Epithelial cell of proximal tubule (primary cell): Measurements from ENCODE around the gene MAP3K1. TPM values are rescaled to one million over a fixed set of nuclear protein-coding genes. Genes with fewer than 3 reads are reported as not detected.

Experiments
- DNase-seq: peaks from one replicate; pipeline ENCODE4 v3.0.0-alpha.2; 2011; ENCODE audit warnings: low read depth
- H3K4me3 ChIP-seq: 2 replicates; pipeline ENCODE4 v1.5.1; 2011; ENCODE audit warnings: low read depth, mild to moderate bottlenecking, low read length
- total RNA-seq: library from RNA; depleted of rRNA; stranded (reverse); fragments of >200 nt; gene quantifications from 2 replicates; pipeline ENCODE4 v1.2.3, GENCODE V29; 2015
- TF ChIP-seq, protein P1 (sequence below): conservative IDR thresholded peaks from 2 replicates; pipeline ENCODE4 v1.5.1; 2012; ENCODE audit warnings: low read depth, mild to moderate bottlenecking, low read length

Gene MAP3K1
- total RNA-seq, 1 donor from 2014 or later: 20.1 TPM

DNA sequence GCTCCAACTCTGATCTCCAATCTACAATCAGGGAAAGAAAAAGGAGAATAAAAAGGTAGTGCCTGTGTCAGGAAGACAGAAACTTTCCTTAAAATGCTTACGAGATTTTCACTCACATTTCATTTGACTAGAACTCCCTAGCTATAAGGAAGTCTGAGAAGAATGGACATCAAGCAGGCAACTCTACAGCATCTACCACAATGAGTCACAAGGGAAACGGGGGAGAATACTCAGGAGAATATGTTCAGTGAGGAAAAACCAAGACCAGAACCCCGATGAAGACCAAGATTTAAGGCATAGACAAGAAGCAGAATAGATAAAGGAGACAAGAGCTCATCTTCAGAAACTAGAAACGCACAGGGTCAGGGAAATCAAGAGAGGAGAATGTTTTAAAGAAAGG lies 85.0 kb downstream of the MAP3K1 start:
- DNase-seq: no peak
- TF ChIP-seq, protein P1, sequence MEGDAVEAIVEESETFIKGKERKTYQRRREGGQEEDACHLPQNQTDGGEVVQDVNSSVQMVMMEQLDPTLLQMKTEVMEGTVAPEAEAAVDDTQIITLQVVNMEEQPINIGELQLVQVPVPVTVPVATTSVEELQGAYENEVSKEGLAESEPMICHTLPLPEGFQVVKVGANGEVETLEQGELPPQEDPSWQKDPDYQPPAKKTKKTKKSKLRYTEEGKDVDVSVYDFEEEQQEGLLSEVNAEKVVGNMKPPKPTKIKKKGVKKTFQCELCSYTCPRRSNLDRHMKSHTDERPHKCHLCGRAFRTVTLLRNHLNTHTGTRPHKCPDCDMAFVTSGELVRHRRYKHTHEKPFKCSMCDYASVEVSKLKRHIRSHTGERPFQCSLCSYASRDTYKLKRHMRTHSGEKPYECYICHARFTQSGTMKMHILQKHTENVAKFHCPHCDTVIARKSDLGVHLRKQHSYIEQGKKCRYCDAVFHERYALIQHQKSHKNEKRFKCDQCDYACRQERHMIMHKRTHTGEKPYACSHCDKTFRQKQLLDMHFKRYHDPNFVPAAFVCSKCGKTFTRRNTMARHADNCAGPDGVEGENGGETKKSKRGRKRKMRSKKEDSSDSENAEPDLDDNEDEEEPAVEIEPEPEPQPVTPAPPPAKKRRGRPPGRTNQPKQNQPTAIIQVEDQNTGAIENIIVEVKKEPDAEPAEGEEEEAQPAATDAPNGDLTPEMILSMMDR: no peak
- no peak overlapping the region for H3K4me3 ChIP-seq

DNA sequence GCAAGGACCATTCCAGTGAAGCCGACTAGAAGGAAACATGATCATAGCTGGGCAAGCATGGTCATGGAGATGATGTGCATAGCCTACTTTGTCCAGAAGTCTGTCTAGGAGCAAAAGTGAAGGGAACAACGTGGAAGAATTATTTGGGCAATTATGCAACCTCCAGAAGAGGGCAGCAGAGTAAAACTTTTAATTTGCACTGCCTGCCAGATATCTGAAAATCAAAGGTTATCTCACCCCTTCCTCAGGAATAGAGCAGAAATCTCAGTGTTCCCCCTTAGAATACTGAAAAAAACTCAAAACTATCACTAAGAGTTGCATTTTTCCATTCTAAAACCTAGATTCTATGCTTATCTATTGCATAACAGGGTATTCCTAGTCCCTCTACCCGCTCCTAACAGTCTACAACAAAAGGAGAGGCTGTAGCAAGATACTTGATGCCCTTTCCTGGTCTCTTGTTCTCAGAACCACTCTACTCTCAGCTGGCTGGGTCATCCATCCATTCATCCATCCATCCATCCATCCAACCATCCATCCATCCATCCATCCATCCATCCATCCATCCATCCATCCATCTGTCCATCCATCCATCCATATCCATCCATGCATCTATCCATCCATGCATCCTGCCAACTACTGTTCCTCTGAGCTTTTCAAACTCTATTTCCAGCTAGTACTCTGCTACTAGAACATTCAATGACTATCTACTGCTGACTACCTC lies 85.7 kb downstream of the MAP3K1 start:
- TF ChIP-seq, protein P1: peak; percentile 70

DNA sequence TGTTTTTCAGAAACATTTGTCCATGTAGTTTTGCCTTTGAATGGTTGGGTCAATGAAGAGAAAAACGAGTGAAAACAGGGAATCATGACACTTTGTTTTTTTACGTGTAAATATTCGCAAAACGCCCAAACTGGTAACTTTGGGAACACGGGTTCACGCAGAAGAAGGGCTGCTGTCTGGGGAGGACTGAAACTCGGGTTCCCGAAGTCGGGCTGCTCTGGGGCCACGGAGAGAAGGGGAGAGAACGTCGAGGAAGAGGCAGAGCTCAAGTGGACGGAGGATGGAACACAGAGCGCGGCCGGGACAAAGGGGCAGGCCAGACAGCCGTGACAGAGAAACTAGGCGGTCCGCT lies 93.6 kb downstream of the MAP3K1 start:
- DNase-seq: no peak
- TF ChIP-seq, protein P1: no peak
- H3K4me3 ChIP-seq: peak overlapping the region; percentile 69

More for the DNA sequence above, 85.7 kb downstream of the MAP3K1 start:
- DNase-seq: no peak
- no peak overlapping the region for H3K4me3 ChIP-seq

DNA sequence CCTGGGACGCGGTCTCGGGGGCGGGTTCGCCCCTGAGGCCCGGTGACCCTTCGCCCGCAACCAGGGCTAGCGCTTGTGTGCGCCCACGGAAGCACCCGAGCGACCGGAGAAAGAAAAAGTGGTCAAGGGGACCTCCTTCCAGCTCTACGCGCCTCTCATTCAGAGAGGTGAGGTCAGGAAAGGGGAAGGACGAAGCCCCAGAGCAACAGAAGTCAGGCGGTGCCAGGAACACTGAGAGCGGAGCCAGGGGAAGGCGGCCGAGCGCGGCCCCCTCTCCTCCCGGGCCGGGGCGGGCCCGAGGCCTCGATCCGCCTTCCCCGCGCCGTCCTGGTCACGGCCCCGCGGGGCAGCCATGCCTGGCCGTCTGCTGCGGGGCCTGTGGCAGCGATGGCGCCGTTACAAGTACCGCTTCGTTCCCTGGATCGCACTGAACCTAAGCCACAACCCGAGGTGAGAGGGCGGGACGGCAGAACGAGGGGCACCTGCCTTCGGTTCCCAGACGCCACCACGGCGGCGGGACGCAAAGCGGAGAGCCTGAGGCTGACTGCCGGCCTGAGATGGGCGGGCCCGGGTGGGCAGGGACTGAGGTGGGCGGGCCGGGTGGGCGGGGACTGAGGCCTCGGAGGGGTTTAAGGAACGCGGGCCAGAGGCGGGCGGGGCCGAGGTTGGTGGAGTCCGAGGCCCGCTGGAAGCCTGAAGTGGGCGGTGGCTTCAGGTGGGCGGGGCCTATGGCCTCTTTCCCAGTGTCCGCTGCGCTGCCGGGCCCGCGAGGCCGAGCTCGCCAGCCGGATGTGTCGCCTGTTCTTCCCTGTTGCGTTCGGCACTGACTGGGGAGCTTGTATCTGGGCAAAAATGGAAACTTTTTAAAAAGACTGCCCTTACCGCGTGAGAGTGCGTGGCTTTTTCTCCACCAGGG lies 94.2 kb downstream of the MAP3K1 start, which contains the start of gene SETD9:
SETD9 (plus strand) TSS at position 303 of the 916 bp plus-strand sequence; CDS start at position 353, 50 bp downstream.
- peak; percentile 56 for DNase-seq
- TF ChIP-seq, protein P1: no peak
- H3K4me3 ChIP-seq: peak within 1 kb of the TSS; percentile 73

DNA sequence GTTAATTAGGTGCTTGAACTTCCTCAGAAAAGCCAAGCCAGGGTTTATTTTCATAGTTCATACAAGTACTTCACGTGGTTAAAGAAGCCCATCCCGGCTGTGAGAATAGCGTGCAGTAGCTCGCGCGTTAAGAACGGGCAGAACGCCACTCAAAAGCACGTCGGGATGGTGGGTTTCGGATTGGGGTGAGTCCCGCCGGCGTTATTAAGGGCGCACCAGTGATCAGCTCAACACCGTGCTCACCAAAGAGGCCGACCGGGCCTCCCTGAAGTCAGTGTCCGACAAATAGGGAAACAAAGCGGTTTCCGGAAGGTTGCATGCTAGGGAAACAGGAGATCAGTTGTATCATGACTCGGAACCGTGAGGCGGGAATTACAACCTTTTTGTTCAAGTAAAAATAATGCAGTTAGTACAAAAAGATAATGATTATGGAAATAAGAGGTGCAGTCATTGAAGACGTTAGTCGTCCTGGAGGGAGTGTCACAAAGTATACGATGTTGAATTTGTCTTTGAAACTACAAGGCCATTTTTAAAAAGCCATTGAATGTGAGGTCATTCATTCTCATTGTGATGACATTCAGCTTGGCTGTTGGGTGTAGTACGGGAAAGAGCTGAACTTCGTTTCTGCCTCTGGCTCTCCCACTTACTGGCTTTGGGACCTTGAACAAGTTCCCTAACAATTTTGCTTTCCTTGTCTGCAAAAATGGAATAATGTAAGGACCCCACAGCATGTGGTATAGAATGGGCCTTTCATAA lies 95.0 kb downstream of the MAP3K1 start:
- TF ChIP-seq, protein P1: no peak
- peak overlapping the region; percentile 73 for H3K4me3 ChIP-seq
- peak; percentile 50 for DNase-seq

DNA sequence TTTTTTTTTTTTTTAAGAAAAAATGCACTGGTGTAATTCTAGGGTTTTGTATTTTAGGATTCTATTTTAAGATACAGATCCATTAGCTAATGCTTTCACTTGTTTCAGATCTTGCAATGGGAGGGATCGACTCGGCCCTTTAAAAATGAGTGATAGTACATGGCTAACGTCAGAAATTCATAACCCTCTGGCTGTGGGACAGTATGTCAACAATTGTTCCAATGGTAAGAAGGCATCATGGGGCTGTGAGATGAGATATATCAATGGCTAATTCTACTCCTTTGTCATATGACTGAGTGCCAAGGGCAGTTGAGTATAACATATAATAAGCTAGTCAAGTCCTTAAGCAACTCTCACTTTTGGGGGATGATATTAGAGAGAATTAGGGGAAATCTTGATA lies 98.4 kb downstream of the MAP3K1 start:
- DNase-seq: no peak

More for the DNA sequence above, 98.4 kb downstream of the MAP3K1 start:
- TF ChIP-seq, protein P1: no peak
- H3K4me3 ChIP-seq: no peak overlapping the region
